Measurements from ENCODE around the gene FERMT1.

- TF ChIP-seq, protein P1, sequence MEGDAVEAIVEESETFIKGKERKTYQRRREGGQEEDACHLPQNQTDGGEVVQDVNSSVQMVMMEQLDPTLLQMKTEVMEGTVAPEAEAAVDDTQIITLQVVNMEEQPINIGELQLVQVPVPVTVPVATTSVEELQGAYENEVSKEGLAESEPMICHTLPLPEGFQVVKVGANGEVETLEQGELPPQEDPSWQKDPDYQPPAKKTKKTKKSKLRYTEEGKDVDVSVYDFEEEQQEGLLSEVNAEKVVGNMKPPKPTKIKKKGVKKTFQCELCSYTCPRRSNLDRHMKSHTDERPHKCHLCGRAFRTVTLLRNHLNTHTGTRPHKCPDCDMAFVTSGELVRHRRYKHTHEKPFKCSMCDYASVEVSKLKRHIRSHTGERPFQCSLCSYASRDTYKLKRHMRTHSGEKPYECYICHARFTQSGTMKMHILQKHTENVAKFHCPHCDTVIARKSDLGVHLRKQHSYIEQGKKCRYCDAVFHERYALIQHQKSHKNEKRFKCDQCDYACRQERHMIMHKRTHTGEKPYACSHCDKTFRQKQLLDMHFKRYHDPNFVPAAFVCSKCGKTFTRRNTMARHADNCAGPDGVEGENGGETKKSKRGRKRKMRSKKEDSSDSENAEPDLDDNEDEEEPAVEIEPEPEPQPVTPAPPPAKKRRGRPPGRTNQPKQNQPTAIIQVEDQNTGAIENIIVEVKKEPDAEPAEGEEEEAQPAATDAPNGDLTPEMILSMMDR (IDR thresholded peaks at IDR 0.05): no peak
- TF ChIP-seq EP300 (IDR thresholded peaks at IDR 0.05): no peak
These were observed 28.3 kb downstream of the FERMT1 start for GRCh38 chr20:6094565-6094964.

All from ovary (tissue), 3 donors.